ENCODE data around the gene PPT2. TPM values are rescaled to one million over a fixed set of nuclear protein-coding genes. Genes with fewer than 3 reads are reported as not detected.
"Not testable (repeated sequence)": the region's sequence is repeated elsewhere in the genome, so short reads cannot be mapped to it uniquely, and the experiment has no call there.

Gene PPT2
- total RNA-seq, 1 donor from 2014 or later, result 54.3 TPM

GRCh38 chr6:32175711-32176475 is 22.0 kb downstream of the PPT2 start, which contains the start of gene AGPAT1:
Gene AGPAT1, minus strand, starts transcription at chr6:32176084. Its CDS starts 4,588 bp downstream, at chr6:32171496.
- no peak for DNase-seq (ENCODE audit: extremely low read depth, low read depth, low spot score)

- DNase-seq (ENCODE audit: extremely low read depth, low read depth, low spot score), result no peak
Measured at GRCh38 chr6:32176476-32177182, 22.7 kb downstream of the PPT2 start.

- DNase-seq (ENCODE audit: extremely low read depth, low read depth, low spot score), result no peak
Measured at GRCh38 chr6:32177183-32177787, 23.3 kb downstream of the PPT2 start.

- peak; percentile 100 for DNase-seq (ENCODE audit: extremely low read depth, low read depth, low spot score)
Measured at GRCh38 chr6:32177788-32178546, 24.0 kb downstream of the PPT2 start, which contains the start of gene RNF5. Gene RNF5, plus strand, starts transcription at chr6:32178405. Its CDS starts 107 bp downstream, at chr6:32178512.

- DNase-seq (ENCODE audit: extremely low read depth, low read depth, low spot score), result no peak
Measured at GRCh38 chr6:32178547-32179440, 24.9 kb downstream of the PPT2 start.

GRCh38 chr6:32179766-32180405 is 25.9 kb downstream of the PPT2 start:
- no peak for DNase-seq (ENCODE audit: extremely low read depth, low read depth, low spot score)

- DNase-seq (ENCODE audit: extremely low read depth, low read depth, low spot score), result no peak
Measured at GRCh38 chr6:32181148-32181702, 27.3 kb downstream of the PPT2 start.

- no peak for DNase-seq (ENCODE audit: extremely low read depth, low read depth, low spot score)
Measured at GRCh38 chr6:32181915-32182529, 28.1 kb downstream of the PPT2 start.

- no peak for DNase-seq (ENCODE audit: extremely low read depth, low read depth, low spot score)
Measured at GRCh38 chr6:32182555-32182981, 28.6 kb downstream of the PPT2 start.

GRCh38 chr6:32183030-32183429 is 29.1 kb downstream of the PPT2 start:
- no peak for DNase-seq (ENCODE audit: extremely low read depth, low read depth, low spot score)

GRCh38 chr6:32183483-32184083 is 29.6 kb downstream of the PPT2 start:
- no peak for DNase-seq (ENCODE audit: extremely low read depth, low read depth, low spot score)

- no peak for DNase-seq (ENCODE audit: extremely low read depth, low read depth, low spot score)
Measured at GRCh38 chr6:32184084-32184640, 30.2 kb downstream of the PPT2 start, which contains the start of gene AGER. Gene AGER, minus strand, starts transcription at chr6:32184253. Its CDS starts 31 bp downstream, at chr6:32184222.

- DNase-seq (ENCODE audit: extremely low read depth, low read depth, low spot score), result not testable (repeated sequence)
Measured at GRCh38 chr6:32185681-32186131, 31.8 kb downstream of the PPT2 start.

GRCh38 chr6:32186151-32186840 is 32.4 kb downstream of the PPT2 start:
- DNase-seq (ENCODE audit: extremely low read depth, low read depth, low spot score), result not testable (repeated sequence)

- DNase-seq (ENCODE audit: extremely low read depth, low read depth, low spot score), result no peak
Measured at GRCh38 chr6:32187009-32187709, 33.2 kb downstream of the PPT2 start.

- DNase-seq (ENCODE audit: extremely low read depth, low read depth, low spot score), result not testable (repeated sequence)
Measured at GRCh38 chr6:32187725-32188380, 33.9 kb downstream of the PPT2 start.
